Transverse colon (tissue), 4 donors: Measurements from ENCODE around the gene HS1BP3. TPM values are rescaled to one million over a fixed set of nuclear protein-coding genes. Genes with fewer than 3 reads are reported as not detected.

Experiments used
- DNase-seq: peaks from one replicate; pipeline ENCODE4 v3.0.0-alpha.2; 2019
- H3K27ac ChIP-seq, 4 donors: fragments of 200-600 bp; sonication (generic); 2 replicates each; pipeline ENCODE4 v1.5.1; 2016 to 2018; ENCODE audit warnings: inconsistent platforms in 4 of 4
- H3K27me3 ChIP-seq: fragments of 200-600 bp; sonication (generic); 2 replicates; pipeline ENCODE4 v1.5.1; 2017; ENCODE audit warnings: inconsistent platforms
- H3K36me3 ChIP-seq, 4 donors: fragments of 200-600 bp; sonication (generic); 2 replicates each; pipeline ENCODE4 v1.5.1; 2017 to 2019; ENCODE audit warnings: inconsistent platforms in 4 of 4
- H3K4me1 ChIP-seq, 4 donors: fragments of 200-600 bp; sonication (generic); 2 replicates each; pipeline ENCODE4 v1.5.1; 2017 to 2020; ENCODE audit warnings: inconsistent platforms in 4 of 4
- H3K4me3 ChIP-seq, 4 donors: fragments of 200-600 bp; sonication (generic); 1 replicate in 1 of 4; 2 replicates in 3 of 4; pipeline versions ENCODE4 v1.5.1 to v1.6.1; 2017 to 2019; ENCODE audit warnings: inconsistent platforms in 4 of 4
- H3K9me3 ChIP-seq, 2 donors: fragments of 200-600 bp; sonication (generic); 2 replicates each; pipeline ENCODE4 v1.5.1; 2017 to 2019; ENCODE audit warnings: inconsistent platforms in 2 of 2
- CTCF ChIP-seq, 5 experiments: fragments of 200-600 bp in 3 of 5; fragments of 450-650 bp in 2 of 5; sonication (generic) in 3 of 5; IDR thresholded peaks; 1 replicate in 2 of 5; 2 replicates in 3 of 5; pipeline ENCODE4 v1.5.1; 2016 to 2017; ENCODE audit warnings: antibody characterized with exemption in 5 of 5, inconsistent platforms in 3 of 5, mild to moderate bottlenecking in 2 of 5, moderate library complexity in 1 of 5
- EP300 ChIP-seq: sonication (generic); formaldehyde crosslinking; IDR thresholded peaks from one replicate; pipeline ENCODE4 v1.6.1; 2017; ENCODE audit warnings: antibody characterized with exemption, low read depth
- POLR2A ChIP-seq: fragments of 450-650 bp; IDR thresholded peaks from one replicate; pipeline ENCODE4 v1.6.1; 2016; ENCODE audit warnings: antibody characterized with exemption, mild to moderate bottlenecking, moderate library complexity
- POLR2AphosphoS5 ChIP-seq, 3 donors: sonication (generic); formaldehyde crosslinking; IDR thresholded peaks; one replicate each; pipeline ENCODE4 v1.6.1; 2016; ENCODE audit warnings: antibody characterized with exemption in 3 of 3
- WGBS, 2 donors: methylation state at CpG; one replicate each; pipeline ENCODE4 v1.1.5; 2018; ENCODE audit warnings: low coverage in 1 of 2; 5-methylcytosine and 5-hydroxymethylcytosine counted together
- in situ Hi-C, 4 donors: fragments of 200-750 bp; cut with MboI; loops; one replicate each; pipeline versions ENCODE4 v1.15.0 to v1.15.1; 2017; ENCODE audit warnings: low sequenced_read_pairs in 3 of 4, low pct_ligation_motif_present in 1 of 4, low pct_unique_long_range_greater_than_20kb in 1 of 4
- intact Hi-C: fragments of 100-400 bp; cut with DNase I; formaldehyde crosslinking; loops from one replicate; pipeline ENCODE4 v1.15.1; 2023; ENCODE audit warnings: low total_unique reads
- total RNA-seq, 4 donors: library from RNA; depleted of rRNA; stranded (reverse); fragments of >200 nt; gene quantifications; one replicate each; pipeline ENCODE4 v1.1.0, GENCODE V29; 2016

The HS1BP3 gene
- total RNA-seq, 4 donors from 2014 or later: 29.5 to 44.2 (median 33.1) TPM

- TF ChIP-seq POLR2AphosphoS5 (IDR thresholded peaks at IDR 0.05) (no peak), EP300 (no peak), CTCF (IDR thresholded peaks at IDR 0.05) (no peak), POLR2A (no peak)
- H3K4me1 ChIP-seq: peaks cover 23 to 38% (median 31%) of the 10 kb centered on the region in 4 donors
- H3K36me3 ChIP-seq: no peaks in the 10 kb centered on the region
- H3K27me3 ChIP-seq: no peaks in the 10 kb centered on the region
- DNase-seq: no peak
- peak overlapping the region in 2 of 4 donors; percentile 30 to 95 for H3K27ac ChIP-seq
- no peak overlapping the region for H3K4me3 ChIP-seq
- WGBS, 2 donors: 93 to 96% methylated on average over 7 to 9 of the region's 9 CpGs
- in situ Hi-C loops (loop anchor here in 3 of 4 donors (10.0 to 25.0 kb wide), 4 partner anchors 212 to 762 kb away; partner anchors contain the start of gene RHOB (in 1 of the 3)), intact Hi-C loops (no loop called here)
- H3K9me3 ChIP-seq: no peaks in the 10 kb centered on the region
These were observed 2.1 kb downstream of the HS1BP3 start for GRCh38 chr2:20648831-20649230.

GRCh38 chr2:20648206-20648605 is 2.7 kb downstream of the HS1BP3 start:
- peaks cover 23 to 38% (median 31%) of the 10 kb centered on the region in 4 donors for H3K4me1 ChIP-seq
- in situ Hi-C loops: loop anchor here in 3 of 4 donors (10.0 to 25.0 kb wide), 4 partner anchors 211 to 761 kb away; partner anchors contain the start of gene RHOB (in 1 of the 3)

GRCh38 chr2:20647738-20648137 is 3.2 kb downstream of the HS1BP3 start:
- Histone ChIP-seq H3K36me3 (no peaks in the 10 kb centered on the region), H3K27me3 (no peaks in the 10 kb centered on the region), H3K4me3 (no peak overlapping the region), H3K4me1 (peaks cover 23 to 38% (median 31%) of the 10 kb centered on the region in 4 donors), H3K9me3 (no peaks in the 10 kb centered on the region), H3K27ac (no peak overlapping the region)
- no peak for DNase-seq
- 82 to 100% methylated on average over 1 to 8 of the region's 8 CpGs for WGBS, 2 donors
- no peak for TF ChIP-seq POLR2A
- intact Hi-C loops (no loop called here), in situ Hi-C loops (loop anchor here in 3 of 4 donors (10.0 to 25.0 kb wide), 4 partner anchors 210 to 760 kb away; partner anchors contain the start of gene RHOB (in 1 of the 3))

More at GRCh38 chr2:20648206-20648605, 2.7 kb downstream of the HS1BP3 start:
- Histone ChIP-seq H3K4me3 (no peak overlapping the region), H3K27me3 (no peaks in the 10 kb centered on the region), H3K36me3 (no peaks in the 10 kb centered on the region), H3K9me3 (no peaks in the 10 kb centered on the region), H3K27ac (no peak overlapping the region)
- no peak for TF ChIP-seq EP300
- no peak for TF ChIP-seq POLR2A
- TF ChIP-seq POLR2AphosphoS5 (IDR thresholded peaks at IDR 0.05): no peak
- no peak for TF ChIP-seq CTCF (IDR thresholded peaks at IDR 0.05)
- WGBS, 2 donors: 69 to 76% methylated on average over 4 of the region's 4 CpGs
- intact Hi-C loops: no loop called here
- no peak for DNase-seq

GRCh38 chr2:20647211-20647610 is 3.7 kb downstream of the HS1BP3 start:
- DNase-seq: no peak
- no peaks in the 10 kb centered on the region for H3K9me3 ChIP-seq
- no peak overlapping the region for H3K4me3 ChIP-seq
- H3K4me1 ChIP-seq: peaks cover 23 to 40% (median 34%) of the 10 kb centered on the region in 4 donors
- TF ChIP-seq EP300: no peak
- TF ChIP-seq POLR2AphosphoS5 (IDR thresholded peaks at IDR 0.05): no peak
- TF ChIP-seq POLR2A: no peak
- no peak for TF ChIP-seq CTCF (IDR thresholded peaks at IDR 0.05)
- 90% methylated on average over 3 of the region's 3 CpGs; no CpG with 5 or more reads in 1 of the 2 donors for WGBS, 2 donors
- intact Hi-C loops: no loop called here
- in situ Hi-C loops: loop anchor here in 3 of 4 donors (10.0 to 25.0 kb wide), 4 partner anchors 210 to 760 kb away; partner anchors contain the start of gene RHOB (in 1 of the 3)
- no peak overlapping the region for H3K27ac ChIP-seq
- H3K27me3 ChIP-seq: no peaks in the 10 kb centered on the region
- H3K36me3 ChIP-seq: no peaks in the 10 kb centered on the region
